HG02759 (cell line): ENCODE measurements around the gene DDX39B.
"Not testable (repeated sequence)": the region's sequence is repeated elsewhere in the genome, so short reads cannot be mapped to it uniquely, and the experiment has no call there.

Experiments
- ATAC-seq: cut with Tn5 transposase; IDR thresholded peaks from one replicate; pipeline ENCODE4 v1.9.1; 2021; ENCODE audit warnings: mild to moderate bottlenecking, moderate library complexity; ENCODE audit not compliant: unreplicated experiment

DDX39B gene

GRCh38 chr6:31541658-31542521 is at the start of gene DDX39B:
TSS of gene DDX39B (minus strand) at chr6:31542003. CDS start at chr6:31540532, 1,471 bp downstream.
- ATAC-seq, result peak; percentile 70

- ATAC-seq, result not testable (repeated sequence)
Measured at GRCh38 chr6:31590691-31591090, 48.9 kb upstream of the DDX39B start.

- no peak for ATAC-seq
Measured at GRCh38 chr6:31588871-31589650, 47.3 kb upstream of the DDX39B start.

- ATAC-seq, result no peak
Measured at GRCh38 chr6:31587791-31588777, 46.3 kb upstream of the DDX39B start.

- ATAC-seq, result no peak
Measured at GRCh38 chr6:31586599-31587281, 44.9 kb upstream of the DDX39B start.

GRCh38 chr6:31586008-31586407 is 44.2 kb upstream of the DDX39B start, which contains the start of gene LST1:
TSS of gene LST1 (plus strand) at chr6:31586277. CDS start at chr6:31587300, 1,023 bp downstream.
- ATAC-seq, result no peak

- no peak for ATAC-seq
Measured at GRCh38 chr6:31585491-31585890, 43.7 kb upstream of the DDX39B start.

- ATAC-seq, result no peak
Measured at GRCh38 chr6:31582230-31582643, 40.4 kb upstream of the DDX39B start, which contains the start of gene LTB. TSS of gene LTB (minus strand) at chr6:31582424. CDS start at chr6:31582417, 7 bp downstream.

GRCh38 chr6:31581434-31582229 is 39.8 kb upstream of the DDX39B start:
- no peak for ATAC-seq

- peak; percentile 73 for ATAC-seq
Measured at GRCh38 chr6:31580807-31581433, 39.1 kb upstream of the DDX39B start.

GRCh38 chr6:31580438-31580740 is 38.6 kb upstream of the DDX39B start:
- ATAC-seq, result no peak

GRCh38 chr6:31579546-31580437 is 38.0 kb upstream of the DDX39B start:
- no peak for ATAC-seq

- ATAC-seq, result no peak
Measured at GRCh38 chr6:31579119-31579505, 37.3 kb upstream of the DDX39B start.

- no peak for ATAC-seq
Measured at GRCh38 chr6:31578184-31579118, 36.6 kb upstream of the DDX39B start.

- no peak for ATAC-seq
Measured at GRCh38 chr6:31577579-31577966, 35.8 kb upstream of the DDX39B start.

GRCh38 chr6:31576897-31577578 is 35.2 kb upstream of the DDX39B start:
- no peak for ATAC-seq
